Breast epithelium (tissue), 4 donors: ENCODE results near the gene PGAM5. TPM values are rescaled to one million over a fixed set of nuclear protein-coding genes. Genes with fewer than 3 reads are reported as not detected.

ENCODE experiments used
- DNase-seq, 2 donors: peaks; one replicate each; pipeline ENCODE4 v3.0.0-alpha.2; 2019; ENCODE audit warnings: low spot score in 2 of 2
- H3K27ac ChIP-seq, 2 donors: fragments of 200-600 bp; sonication (generic) in 1 of 2; one replicate each; pipeline ENCODE4 v1.5.1; 2016 to 2019; ENCODE audit warnings: mild to moderate bottlenecking in 1 of 2
- H3K27me3 ChIP-seq, 2 donors: fragments of 200-600 bp; sonication (generic) in 1 of 2; one replicate each; pipeline versions ENCODE4 v1.5.1 to v1.6.0; 2017 to 2019; ENCODE audit warnings: control low read depth in 1 of 2, mild to moderate bottlenecking in 1 of 2
- H3K36me3 ChIP-seq: fragments of 200-600 bp; one replicate; pipeline ENCODE4 v1.5.1; 2019
- H3K4me1 ChIP-seq, 2 donors: fragments of 200-600 bp; sonication (generic); one replicate each; pipeline ENCODE4 v1.5.1; 2016 to 2019; ENCODE audit warnings: control low read depth in 1 of 2
- H3K4me3 ChIP-seq, 3 donors: fragments of 200-600 bp; sonication (generic); 1 replicate in 2 of 3; 2 replicates in 1 of 3; pipeline ENCODE4 v1.5.1; 2016 to 2019; ENCODE audit warnings: mild to moderate bottlenecking in 3 of 3, moderate library complexity in 2 of 3
- H3K9me3 ChIP-seq, 2 donors: fragments of 200-600 bp; sonication (generic) in 1 of 2; one replicate each; pipeline ENCODE4 v1.5.1; 2016 to 2019; ENCODE audit warnings: control low read depth in 1 of 2
- CTCF ChIP-seq, 3 donors: fragments of 450-650 bp; IDR thresholded peaks; one replicate each; pipeline ENCODE4 v1.5.1; 2016 to 2017; ENCODE audit warnings: antibody characterized with exemption in 3 of 3, mild to moderate bottlenecking in 3 of 3, moderate library complexity in 3 of 3
- POLR2A ChIP-seq: fragments of 450-650 bp; IDR thresholded peaks from one replicate; pipeline ENCODE4 v1.6.1; 2016; ENCODE audit warnings: antibody characterized with exemption, mild to moderate bottlenecking, moderate library complexity
- POLR2AphosphoS5 ChIP-seq, 3 donors: sonication (generic); formaldehyde crosslinking; IDR thresholded peaks; one replicate each; pipeline ENCODE4 v1.6.1; 2017; ENCODE audit warnings: antibody characterized with exemption in 3 of 3
- intact Hi-C: fragments of 100-400 bp; cut with DNase I; formaldehyde crosslinking; loops from one replicate; pipeline ENCODE4 v1.15.1; 2023; ENCODE audit warnings: low total_unique reads
- total RNA-seq, 3 donors: library from RNA; depleted of rRNA; stranded (reverse); fragments of >200 nt; gene quantifications; one replicate each; pipeline ENCODE4 v1.1.0, GENCODE V29; 2016

Gene PGAM5
- 10 to 100 TPM; 20.2 to 38.0 (median 22.8) TPM for total RNA-seq

DNA sequence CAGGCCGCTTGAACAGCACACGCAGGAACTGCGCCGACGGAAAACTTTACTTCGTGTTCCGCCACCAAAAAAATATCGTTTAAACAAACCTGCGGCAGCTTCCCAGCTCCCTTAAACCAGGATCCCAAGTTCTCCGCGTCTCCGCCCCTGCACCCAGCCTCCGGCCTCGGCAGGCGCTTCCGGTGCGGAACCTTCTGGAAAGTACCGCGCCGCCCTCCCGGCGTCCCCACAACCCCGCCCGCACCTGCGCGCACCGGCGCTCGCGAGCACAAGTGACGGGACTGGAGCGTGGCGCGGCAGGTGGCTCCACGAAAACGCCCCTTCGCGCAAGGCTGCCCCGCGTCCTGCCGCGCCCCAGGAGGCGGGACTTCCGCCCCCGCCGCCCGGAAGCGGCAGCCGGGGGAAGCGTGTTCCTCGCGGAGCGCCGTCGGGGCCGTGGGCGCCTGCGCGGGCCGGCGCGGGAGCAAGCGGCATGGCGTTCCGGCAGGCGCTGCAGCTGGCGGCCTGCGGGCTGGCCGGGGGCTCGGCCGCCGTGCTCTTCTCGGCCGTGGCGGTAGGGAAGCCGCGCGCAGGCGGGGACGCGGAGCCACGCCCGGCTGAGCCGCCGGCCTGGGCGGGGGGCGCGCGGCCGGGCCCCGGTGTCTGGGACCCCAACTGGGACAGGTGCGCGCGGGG is at the start of gene PGAM5:
Gene PGAM5 (plus strand): TSS at position 438 of the 675 bp plus-strand sequence. CDS start 35 bp downstream, at position 473.
- H3K4me3 ChIP-seq, result peak within 1 kb of the TSS; percentile 91 to 98 (median 94)
- intact Hi-C loops, result no loop called here
- no peaks in the 10 kb centered on the region for H3K36me3 ChIP-seq
- TF ChIP-seq CTCF (IDR thresholded peaks at IDR 0.05) (no peak), POLR2A (no peak), POLR2AphosphoS5 (IDR thresholded peaks at IDR 0.05) (peak; percentile 46 to 69 (median 61))
- H3K27me3 ChIP-seq, result no peaks in the 10 kb centered on the region
- H3K27ac ChIP-seq, result peak within 1 kb of the TSS; percentile 71
- peak; percentile 78 to 80 for DNase-seq
- H3K4me1 ChIP-seq, result peaks cover 7 to 13% of the 10 kb centered on the region in 2 donors
- H3K9me3 ChIP-seq, result no peaks in the 10 kb centered on the region

DNA sequence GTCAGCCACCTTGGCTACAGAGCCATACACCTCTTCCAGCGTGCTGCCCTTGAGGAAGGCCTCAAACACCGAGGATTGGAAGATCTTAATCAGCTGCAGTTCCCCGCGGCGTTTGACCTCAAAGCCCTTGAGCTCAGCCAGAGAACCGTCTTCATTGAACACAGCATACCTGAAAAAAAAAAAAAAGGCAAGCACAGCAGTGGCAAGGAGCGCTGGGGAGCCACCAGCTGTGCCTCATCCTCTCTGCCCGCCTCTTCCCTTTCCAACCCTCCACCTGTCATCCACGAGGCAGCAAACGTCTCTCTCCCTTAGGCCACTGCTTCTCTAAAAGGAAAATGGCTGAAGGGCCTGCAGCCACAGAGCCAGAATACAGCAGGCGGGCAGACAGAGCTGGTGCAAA is 49.6 kb upstream of the PGAM5 start:
- TF ChIP-seq POLR2AphosphoS5 (IDR thresholded peaks at IDR 0.05) (no peak), POLR2A (no peak), CTCF (IDR thresholded peaks at IDR 0.05) (no peak)
- Histone ChIP-seq H3K9me3 (no peaks in the 10 kb centered on the region), H3K36me3 (peaks cover 13% of the 10 kb centered on the region), H3K27me3 (no peaks in the 10 kb centered on the region), H3K27ac (no peak overlapping the region), H3K4me1 (no peaks in the 10 kb centered on the region), H3K4me3 (no peak overlapping the region)
- no peak for DNase-seq
- intact Hi-C loops, result no loop called here

GRCh38 chr12:132661972-132662371 is 48.7 kb upstream of the PGAM5 start:
- Histone ChIP-seq H3K27me3 (no peaks in the 10 kb centered on the region), H3K36me3 (peaks cover 10% of the 10 kb centered on the region), H3K9me3 (no peaks in the 10 kb centered on the region), H3K4me3 (no peak overlapping the region), H3K27ac (no peak overlapping the region), H3K4me1 (no peaks in the 10 kb centered on the region)
- TF ChIP-seq POLR2A, result no peak
- TF ChIP-seq CTCF (IDR thresholded peaks at IDR 0.05), result no peak
- no peak for TF ChIP-seq POLR2AphosphoS5 (IDR thresholded peaks at IDR 0.05)
- intact Hi-C loops, result no loop called here
- DNase-seq, result no peak

- H3K4me3 ChIP-seq, result no peak overlapping the region
- no peaks in the 10 kb centered on the region for H3K27me3 ChIP-seq
- TF ChIP-seq POLR2A (no peak), CTCF (IDR thresholded peaks at IDR 0.05) (no peak), POLR2AphosphoS5 (IDR thresholded peaks at IDR 0.05) (no peak)
- H3K27ac ChIP-seq, result no peak overlapping the region
- DNase-seq, result no peak
- H3K4me1 ChIP-seq, result no peaks in the 10 kb centered on the region
- H3K36me3 ChIP-seq, result peaks cover 4% of the 10 kb centered on the region
- H3K9me3 ChIP-seq, result no peaks in the 10 kb centered on the region
- intact Hi-C loops, result no loop called here
These were observed 47.5 kb upstream of the PGAM5 start for GRCh38 chr12:132662901-132663755.
